Upper lobe of right lung (tissue), 1 donor: Measurements from ENCODE around the gene EEF1B2. TPM values are rescaled to one million over a fixed set of nuclear protein-coding genes. Genes with fewer than 3 reads are reported as not detected.

Experiments used
- ATAC-seq: fragments of 200-7000 bp; cut with Tn5 transposase; one replicate; pipeline ENCODE4 v1.9.1; 2020; ENCODE audit warnings: mild to moderate bottlenecking, moderate library complexity
- DNase-seq: peaks from one replicate; pipeline ENCODE4 v3.0.0-alpha.2; 2020
- H3K27ac ChIP-seq: fragments of 200-600 bp; one replicate; pipeline ENCODE4 v1.8.0; 2022
- H3K27me3 ChIP-seq: fragments of 200-600 bp; one replicate; pipeline ENCODE4 v1.8.0; 2022; ENCODE audit warnings: mild to moderate bottlenecking
- H3K36me3 ChIP-seq: fragments of 200-600 bp; one replicate; pipeline ENCODE4 v1.8.0; 2022
- H3K4me1 ChIP-seq: fragments of 200-600 bp; one replicate; pipeline ENCODE4 v1.8.0; 2022
- H3K4me3 ChIP-seq: fragments of 200-600 bp; one replicate; pipeline ENCODE4 v1.8.0; 2022; ENCODE audit warnings: mild to moderate bottlenecking
- H3K9me3 ChIP-seq: fragments of 200-600 bp; one replicate; pipeline ENCODE4 v1.8.0; 2022
- intact Hi-C: fragments of 100-400 bp; cut with DNase I; formaldehyde crosslinking; loops from one replicate; pipeline ENCODE4 v1.11.0; 2022
- total RNA-seq: library from RNA; stranded (reverse); fragmentation: NEBNext Ultra II Directional; extraction: Animal tissue kit (Norgen Biotek cat#: 25700); gene quantifications from one replicate; pipeline ENCODE4 v1.2.1, GENCODE V29; 2021
- TF ChIP-seq, protein P1 (sequence below): fragments of 200-600 bp; IDR thresholded peaks from one replicate; pipeline ENCODE4 v1.8.0; 2022; ENCODE audit warnings: antibody characterized with exemption
- donor health status: DM: no; HTN: yes; CAD: no; lungs with severe emphysema.

Gene EEF1B2
- total RNA-seq, 1 donor from 2014 or later, result 389 TPM

DNA sequence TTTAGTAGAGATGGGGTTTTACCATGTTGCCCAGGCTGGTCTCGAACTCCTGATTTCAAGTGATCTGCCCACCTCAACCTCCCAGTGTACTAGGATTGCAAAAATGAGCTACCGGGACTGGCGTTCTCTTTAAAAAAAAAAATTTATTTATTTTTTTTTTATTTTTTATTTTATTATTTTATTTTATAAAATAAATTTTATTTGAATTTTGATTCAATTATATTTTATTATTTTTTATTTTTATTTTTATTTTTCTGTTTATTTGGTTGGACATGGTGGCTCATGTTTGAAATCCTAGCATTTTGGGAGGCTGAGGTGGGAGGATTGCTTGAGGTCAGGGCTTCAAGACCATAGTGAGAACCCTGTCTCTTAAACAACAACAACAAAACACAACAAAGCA, 32.5 kb downstream of the EEF1B2 start:
- H3K27me3 ChIP-seq, result no peaks in the 10 kb centered on the region
- DNase-seq, result no peak
- H3K4me3 ChIP-seq, result no peak overlapping the region
- TF ChIP-seq, protein P1, sequence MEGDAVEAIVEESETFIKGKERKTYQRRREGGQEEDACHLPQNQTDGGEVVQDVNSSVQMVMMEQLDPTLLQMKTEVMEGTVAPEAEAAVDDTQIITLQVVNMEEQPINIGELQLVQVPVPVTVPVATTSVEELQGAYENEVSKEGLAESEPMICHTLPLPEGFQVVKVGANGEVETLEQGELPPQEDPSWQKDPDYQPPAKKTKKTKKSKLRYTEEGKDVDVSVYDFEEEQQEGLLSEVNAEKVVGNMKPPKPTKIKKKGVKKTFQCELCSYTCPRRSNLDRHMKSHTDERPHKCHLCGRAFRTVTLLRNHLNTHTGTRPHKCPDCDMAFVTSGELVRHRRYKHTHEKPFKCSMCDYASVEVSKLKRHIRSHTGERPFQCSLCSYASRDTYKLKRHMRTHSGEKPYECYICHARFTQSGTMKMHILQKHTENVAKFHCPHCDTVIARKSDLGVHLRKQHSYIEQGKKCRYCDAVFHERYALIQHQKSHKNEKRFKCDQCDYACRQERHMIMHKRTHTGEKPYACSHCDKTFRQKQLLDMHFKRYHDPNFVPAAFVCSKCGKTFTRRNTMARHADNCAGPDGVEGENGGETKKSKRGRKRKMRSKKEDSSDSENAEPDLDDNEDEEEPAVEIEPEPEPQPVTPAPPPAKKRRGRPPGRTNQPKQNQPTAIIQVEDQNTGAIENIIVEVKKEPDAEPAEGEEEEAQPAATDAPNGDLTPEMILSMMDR, result no peak
- intact Hi-C loops, result no loop called here
- no peaks in the 10 kb centered on the region for H3K9me3 ChIP-seq
- H3K27ac ChIP-seq, result no peak overlapping the region
- ATAC-seq, result no peak
- no peaks in the 10 kb centered on the region for H3K36me3 ChIP-seq
- no peaks in the 10 kb centered on the region for H3K4me1 ChIP-seq

DNA sequence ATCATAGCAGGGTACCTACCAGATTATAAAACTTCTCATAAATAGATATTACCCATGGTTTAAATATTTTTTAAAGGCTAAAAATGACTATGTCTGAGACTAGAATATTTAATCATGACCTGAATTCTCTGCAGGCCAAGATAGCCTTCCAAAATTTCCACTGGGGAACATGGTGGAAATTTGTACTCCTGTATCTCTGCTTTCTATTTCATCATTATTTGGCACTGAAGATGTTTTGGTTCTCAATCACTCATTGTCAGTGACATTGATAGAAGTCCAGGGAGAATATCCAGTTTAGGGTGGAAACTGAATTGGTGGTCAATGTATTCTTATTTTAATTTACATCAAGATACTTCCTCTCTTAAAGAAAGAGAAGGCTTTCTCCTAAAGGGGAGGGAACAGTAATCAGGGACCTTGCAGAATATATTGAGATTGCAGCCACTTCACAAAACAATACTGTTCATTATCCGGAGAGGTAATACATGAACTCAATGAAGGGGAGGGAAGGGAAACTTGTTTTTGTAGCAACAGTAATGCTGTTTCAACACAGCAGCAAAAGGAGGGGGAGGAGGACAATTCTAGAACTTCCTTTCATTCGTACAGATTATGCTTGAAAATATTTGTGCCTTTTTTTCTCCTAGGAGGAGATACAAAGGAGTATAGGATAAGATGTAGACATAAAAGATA, 34.1 kb downstream of the EEF1B2 start:
- no peak for ATAC-seq
- intact Hi-C loops, result no loop called here
- TF ChIP-seq, protein P1, result no peak
- Histone ChIP-seq H3K4me1 (no peaks in the 10 kb centered on the region), H3K9me3 (no peaks in the 10 kb centered on the region), H3K27ac (no peak overlapping the region), H3K4me3 (no peak overlapping the region), H3K27me3 (no peaks in the 10 kb centered on the region), H3K36me3 (no peaks in the 10 kb centered on the region)
- DNase-seq, result no peak

DNA sequence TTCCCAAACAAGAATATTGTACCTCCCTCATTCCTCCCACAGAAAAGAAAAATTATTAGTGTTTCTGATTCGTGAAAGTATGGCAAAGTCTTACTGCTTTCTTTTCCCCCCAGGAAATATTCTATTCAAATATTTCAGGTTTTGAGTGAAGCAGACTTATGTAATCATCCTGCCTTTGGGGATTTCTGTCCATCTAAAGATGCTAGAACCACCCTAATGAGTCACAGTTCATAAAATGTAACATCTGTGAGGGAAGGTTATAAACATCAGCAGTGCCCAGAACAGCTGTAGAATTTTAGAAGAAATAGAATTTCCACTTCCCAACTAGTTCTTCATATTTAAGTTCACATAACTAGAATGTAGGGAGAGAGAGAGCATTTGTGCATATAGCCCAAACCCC, 39.0 kb downstream of the EEF1B2 start:
- Histone ChIP-seq H3K9me3 (no peaks in the 10 kb centered on the region), H3K4me1 (no peaks in the 10 kb centered on the region), H3K4me3 (no peak overlapping the region), H3K36me3 (no peaks in the 10 kb centered on the region), H3K27me3 (no peaks in the 10 kb centered on the region), H3K27ac (no peak overlapping the region)
- no peak for ATAC-seq
- TF ChIP-seq, protein P1, result no peak
- intact Hi-C loops, result no loop called here
- no peak for DNase-seq

DNA sequence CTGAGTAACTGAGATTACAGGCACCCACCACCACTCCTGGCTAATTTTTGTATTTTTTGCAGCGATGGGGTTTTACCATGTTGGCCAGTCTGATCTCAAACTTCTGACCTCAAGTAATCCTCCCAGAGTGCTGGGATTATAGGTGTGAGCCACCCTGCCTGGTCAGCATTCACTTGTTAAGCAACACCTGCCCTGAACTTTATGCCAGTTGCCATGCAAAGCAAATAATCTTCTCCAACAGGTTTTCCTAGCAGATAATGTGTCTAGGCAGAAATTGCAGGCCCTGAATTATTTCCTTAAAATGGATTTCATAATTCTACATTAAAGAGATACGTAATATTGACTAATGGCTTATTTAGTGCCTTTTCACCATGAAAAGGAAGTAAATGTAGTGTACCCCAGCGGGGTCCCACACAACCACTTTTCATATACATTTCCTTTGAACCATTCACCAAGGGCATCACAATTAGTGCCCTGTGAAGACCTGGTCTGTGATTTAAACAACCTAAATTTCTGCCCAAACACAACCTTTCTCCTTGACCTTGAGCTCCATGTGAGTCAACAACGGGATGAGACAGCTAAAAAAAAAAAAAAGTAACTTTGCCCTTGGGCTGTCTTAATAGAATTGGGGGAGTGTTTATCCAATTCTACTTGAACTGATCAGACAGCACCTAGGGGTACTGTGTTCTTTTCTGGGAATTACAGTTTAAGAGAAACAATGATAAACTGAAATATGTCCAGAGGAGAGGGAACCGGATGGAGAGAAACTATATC, 41.6 kb downstream of the EEF1B2 start:
- no peak for ATAC-seq
- no peak overlapping the region for H3K4me3 ChIP-seq
- TF ChIP-seq, protein P1, result no peak
- no peak for DNase-seq
- no peaks in the 10 kb centered on the region for H3K36me3 ChIP-seq
- intact Hi-C loops, result no loop called here
- H3K4me1 ChIP-seq, result no peaks in the 10 kb centered on the region
- no peaks in the 10 kb centered on the region for H3K27me3 ChIP-seq
- no peaks in the 10 kb centered on the region for H3K9me3 ChIP-seq
- no peak overlapping the region for H3K27ac ChIP-seq

DNA sequence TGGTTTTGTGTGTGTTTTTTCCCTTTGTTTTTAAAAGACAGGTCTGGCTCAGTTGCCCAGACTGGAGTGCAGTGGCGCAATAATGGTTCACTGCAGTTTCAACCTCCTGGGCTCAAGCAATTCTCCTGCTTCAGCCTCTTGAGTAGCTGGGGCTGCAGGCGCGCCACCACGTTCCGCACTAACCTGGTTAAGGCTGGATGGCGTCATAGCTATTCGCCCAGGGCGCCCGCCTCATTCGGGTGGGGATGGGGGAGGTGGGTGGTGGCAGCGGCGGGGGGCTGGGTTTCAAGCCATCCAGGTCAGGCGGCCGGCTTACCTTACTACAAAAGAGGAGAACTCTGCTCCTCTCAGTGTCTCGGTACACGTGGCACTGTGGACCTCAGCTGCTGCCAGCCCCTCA, 42.8 kb downstream of the EEF1B2 start:
- intact Hi-C loops, result no loop called here
- Histone ChIP-seq H3K9me3 (no peaks in the 10 kb centered on the region), H3K4me1 (no peaks in the 10 kb centered on the region), H3K27me3 (no peaks in the 10 kb centered on the region), H3K36me3 (no peaks in the 10 kb centered on the region), H3K27ac (no peak overlapping the region), H3K4me3 (no peak overlapping the region)
- no peak for ATAC-seq
- TF ChIP-seq, protein P1, result no peak
- DNase-seq, result no peak
